GM18517 (cell line): Measurements from ENCODE around the gene ZBTB17.

Experiments used
- ATAC-seq: cut with Tn5 transposase; IDR thresholded peaks from one replicate; pipeline ENCODE4 v1.9.1; 2021; ENCODE audit warnings: mild to moderate bottlenecking, moderate library complexity; ENCODE audit not compliant: unreplicated experiment

ZBTB17 gene

DNA sequence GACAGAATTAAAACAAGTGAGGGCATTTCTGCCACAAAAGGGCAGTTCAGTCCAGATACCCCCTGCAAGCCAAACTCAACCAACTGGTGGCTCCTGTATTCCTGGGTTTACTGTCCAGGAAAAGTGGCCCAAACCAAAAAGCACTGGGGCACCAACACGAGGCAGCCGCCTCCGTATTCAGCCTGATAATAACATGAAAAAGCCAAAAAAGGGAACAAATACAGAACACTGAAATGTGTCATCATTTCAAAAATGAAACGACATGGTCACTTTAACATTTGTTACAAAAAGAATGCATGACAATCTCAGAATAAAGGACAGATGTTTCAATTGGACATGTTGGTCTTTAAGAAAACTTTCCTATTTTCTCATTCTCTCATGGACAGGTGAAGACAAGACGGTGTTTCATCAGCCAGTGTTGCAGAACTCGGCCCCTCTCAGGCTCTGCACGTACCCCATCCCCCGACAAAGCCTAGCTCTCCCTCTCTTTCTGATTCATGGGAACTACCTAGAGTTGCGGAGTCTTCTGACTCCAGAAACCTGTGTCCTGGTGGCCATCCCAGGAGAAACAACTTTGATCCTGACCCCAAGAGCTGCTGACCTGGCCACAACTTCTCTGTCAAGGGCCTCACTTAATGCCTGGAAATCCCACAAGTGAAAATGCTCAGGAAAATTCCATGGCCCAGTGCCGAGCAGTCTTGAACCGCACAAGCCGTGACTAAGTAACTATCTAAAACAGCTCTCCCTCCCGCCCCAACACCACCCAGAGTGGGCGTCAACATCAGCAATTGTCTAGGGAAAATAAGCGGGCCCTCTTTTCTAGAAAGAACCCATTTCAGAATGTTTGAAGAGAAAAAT, 27.1 kb downstream of the ZBTB17 start:
- no peak for ATAC-seq

GRCh38 chr1:15948091-15948591, 27.8 kb downstream of the ZBTB17 start:
- no peak for ATAC-seq

DNA sequence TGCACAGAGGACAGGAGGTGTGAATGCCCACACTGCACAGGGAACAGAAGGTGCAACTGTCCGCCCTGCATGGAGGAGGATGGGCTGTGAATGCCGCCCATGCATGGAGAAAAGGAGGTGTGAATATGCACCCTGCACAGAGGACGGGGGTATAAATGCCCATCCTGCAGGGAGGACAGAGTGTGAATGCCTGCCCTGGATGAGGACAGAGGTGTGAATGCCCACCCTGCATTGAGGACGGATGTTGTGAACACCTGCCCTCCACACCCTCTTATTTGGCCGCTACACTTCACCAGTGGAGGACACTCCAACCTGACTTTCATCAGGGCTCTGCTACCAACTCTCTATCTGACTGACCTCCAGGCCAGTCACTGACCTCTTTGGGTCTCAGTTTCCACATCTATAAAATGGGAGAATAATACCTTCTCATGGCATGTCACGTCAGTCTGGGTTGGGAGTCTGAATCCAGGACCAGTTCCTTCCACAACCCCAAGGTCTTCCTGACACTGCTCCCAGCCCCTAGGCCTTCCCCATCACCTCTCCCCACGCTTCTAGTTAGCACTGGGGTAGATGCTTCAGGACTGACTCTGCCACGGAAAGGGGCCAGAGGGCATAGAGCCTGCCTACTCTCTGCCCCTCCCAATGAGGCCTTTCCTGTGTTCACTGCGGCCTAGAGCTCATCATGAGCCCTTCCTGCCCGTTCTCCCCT, 28.4 kb downstream of the ZBTB17 start:
- no peak for ATAC-seq

DNA sequence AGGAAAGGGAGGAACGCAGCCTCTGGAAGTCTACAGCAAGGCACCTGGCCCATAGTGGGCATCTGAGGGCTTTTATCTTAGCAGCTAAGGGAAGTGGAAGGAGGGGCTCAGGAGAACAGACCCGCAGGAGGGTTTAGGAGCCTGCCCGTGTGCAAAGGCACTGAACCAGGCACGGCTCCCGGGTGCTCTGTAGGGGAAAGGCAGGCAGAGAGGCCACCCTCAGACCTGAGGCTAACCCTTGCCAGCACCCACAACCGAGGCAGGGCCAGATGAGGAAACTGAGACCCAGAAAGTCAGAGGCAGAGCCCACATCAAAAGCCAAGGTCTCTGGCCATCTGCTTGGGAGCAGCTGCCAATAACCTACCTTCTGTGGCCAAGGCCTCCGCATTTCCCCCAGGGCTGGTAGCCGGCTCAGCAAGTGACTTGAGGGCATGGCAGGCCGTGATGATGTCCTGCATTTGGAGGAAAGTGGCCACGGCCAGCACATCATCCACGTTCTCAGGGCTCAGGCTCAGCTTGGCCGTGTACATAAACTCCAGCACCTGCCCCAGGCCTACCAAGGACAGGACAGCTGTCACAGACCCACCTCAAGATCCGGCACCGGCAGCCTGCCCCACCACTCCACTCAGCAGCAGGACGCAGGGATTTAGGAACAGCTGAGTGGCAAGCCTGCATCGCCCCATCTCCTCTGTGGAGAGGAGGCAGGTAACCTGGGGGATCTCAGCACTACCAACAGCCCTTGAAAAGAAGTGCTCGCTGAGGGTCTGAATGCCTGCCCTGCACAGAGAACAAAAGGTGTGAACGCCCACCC, 29.1 kb downstream of the ZBTB17 start:
- ATAC-seq: no peak

DNA sequence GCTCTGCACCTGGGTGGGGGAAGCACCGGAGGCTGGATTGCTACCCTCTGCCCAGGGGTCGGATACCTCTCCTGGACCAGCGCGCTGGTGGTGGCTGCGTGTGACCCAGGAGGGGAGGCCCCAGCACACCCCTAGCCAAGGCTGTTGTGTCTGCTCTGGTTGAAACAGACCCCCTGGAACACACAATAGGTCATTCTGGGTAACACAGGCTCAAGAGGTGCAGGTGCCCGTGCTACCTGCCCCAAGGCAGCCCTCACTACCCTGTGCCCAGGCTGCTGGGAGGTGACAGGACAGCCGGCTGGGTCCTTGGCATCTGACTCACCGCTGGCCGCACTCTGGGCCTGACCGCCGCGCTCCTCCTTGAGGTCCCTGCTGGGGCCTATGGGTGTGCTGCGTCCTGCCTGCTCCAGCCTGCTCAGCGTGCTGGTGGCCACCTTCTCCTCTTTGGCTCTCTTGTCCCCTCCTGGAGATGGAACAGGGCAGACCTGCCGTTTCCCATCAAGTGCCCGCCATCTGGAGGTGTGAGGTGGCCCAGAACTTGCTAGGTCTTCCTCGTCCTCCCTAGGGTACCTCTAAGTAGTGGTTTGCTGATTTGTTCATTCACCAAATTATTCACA, 30.0 kb downstream of the ZBTB17 start:
- ATAC-seq: no peak

- no peak for ATAC-seq
Measured at GRCh38 chr1:15945011-15945831, 30.7 kb downstream of the ZBTB17 start.

- no peak for ATAC-seq
Measured at GRCh38 chr1:15944308-15945010, 31.4 kb downstream of the ZBTB17 start.

GRCh38 chr1:15943992-15944307, 32.0 kb downstream of the ZBTB17 start:
- ATAC-seq: no peak

GRCh38 chr1:15943328-15943991, 32.4 kb downstream of the ZBTB17 start:
- ATAC-seq: no peak

DNA sequence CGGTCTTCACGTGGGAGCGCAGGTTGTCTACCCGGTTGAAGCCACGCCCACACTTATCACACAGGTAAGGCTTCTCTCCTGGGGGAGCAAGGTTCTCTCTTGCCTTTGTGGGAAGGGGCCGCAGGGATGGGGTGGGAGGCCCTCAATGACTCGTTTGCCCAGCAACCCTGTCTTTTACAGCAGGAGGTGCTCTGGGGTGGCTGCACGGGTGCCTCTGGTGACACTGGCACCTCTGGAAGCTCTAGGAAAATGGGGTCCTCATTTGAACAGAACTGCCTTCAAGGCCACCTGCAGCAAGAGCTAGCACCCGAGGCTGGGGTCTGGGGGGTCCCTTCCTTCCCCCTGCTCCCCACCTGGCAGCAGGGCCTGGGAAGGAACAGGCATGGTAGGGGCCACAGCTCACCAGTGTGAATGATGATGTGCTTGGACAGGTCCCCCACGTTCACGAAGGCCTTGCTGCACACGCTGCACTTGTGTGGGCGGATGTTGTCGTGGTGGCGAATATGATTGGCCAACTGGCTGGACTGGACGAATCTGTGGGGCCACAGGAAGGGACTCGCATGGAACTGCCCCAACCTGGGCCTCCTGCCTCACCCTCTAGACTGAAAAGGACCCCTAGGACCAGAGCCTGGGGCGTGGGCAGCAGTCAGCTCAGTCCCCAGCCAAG, 33.1 kb downstream of the ZBTB17 start:
- ATAC-seq: no peak

GRCh38 chr1:15941899-15942660, 33.8 kb downstream of the ZBTB17 start:
- no peak for ATAC-seq

DNA sequence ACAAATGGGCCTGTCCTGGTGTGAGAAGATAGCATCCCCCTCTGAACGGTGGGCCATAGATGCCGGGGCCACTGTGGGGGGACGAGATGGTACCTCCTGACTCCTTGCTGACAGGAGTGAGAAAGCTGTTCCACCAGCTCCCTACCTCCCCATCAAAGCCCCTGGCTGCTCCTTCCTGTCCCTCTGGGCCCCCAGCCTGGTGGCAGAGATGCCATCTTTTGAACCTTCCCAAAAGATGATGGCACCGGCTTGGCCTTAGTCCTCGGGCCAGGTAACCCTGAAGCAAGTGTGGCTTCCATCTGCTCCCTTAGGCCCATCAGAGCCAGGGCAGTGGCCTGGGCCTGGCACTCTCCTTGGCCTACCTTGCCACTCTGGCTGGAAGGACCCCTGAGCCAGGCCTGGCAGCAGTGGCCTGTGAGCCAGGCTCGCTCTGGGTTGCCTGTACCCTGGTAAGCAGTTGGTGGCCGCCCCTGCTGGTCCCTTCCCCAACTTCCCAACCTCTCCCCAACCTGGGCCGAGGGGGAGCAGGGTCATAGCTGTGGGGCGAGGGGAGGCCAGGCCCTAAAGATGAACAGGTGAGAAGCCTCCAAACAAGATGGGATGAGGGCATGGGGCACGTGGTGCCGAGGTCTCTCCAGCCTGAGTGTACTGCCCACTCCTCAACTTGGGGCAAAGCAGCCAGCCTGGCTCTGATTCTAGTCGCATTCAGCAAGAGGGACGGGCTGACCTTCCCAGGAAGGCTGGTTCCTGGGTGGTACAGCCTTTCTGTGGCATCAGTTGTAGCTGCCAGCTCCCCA, 34.7 kb downstream of the ZBTB17 start:
- ATAC-seq: no peak

DNA sequence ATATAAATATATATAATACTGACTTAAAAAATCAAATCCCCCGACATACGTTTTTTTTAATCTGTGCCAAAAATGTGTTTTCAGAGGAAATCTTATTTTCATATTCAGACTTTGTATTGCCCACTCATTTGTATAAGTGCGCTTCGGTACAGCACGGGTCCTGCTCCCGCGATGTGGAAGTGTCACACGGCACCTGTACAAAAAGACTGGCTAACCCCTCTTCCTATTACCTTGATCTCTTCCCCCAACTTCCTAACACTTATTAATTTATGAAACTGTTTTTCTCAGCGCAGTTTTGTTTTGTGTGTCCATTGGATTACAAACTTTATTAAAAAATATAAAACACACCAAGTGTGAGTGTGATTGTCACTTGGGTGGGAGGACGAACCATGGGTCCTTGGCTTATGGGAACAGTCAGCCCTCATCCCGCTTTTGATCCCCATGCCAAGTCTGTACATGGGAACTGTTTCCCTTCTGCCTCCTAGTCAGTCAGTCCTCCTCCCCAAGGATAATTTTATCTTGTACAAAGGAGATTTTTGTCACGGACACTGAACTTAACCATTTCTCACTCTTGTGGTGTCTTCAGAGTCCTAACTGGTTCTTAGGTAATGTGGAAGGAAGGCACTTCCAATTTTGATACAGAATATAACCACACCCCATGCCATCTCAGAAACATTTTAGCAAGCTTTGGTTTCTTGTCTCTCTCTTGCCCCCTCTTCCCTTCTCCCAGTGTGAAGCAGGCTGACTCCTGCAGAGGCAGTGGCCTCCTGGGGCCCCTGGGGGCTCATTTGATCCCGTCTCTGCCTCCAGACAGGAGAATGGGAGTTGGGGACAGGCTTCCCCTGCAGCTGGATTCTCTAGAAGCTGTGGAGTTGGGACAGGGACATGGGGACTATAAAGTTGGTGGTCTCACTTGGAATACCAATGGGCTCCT, 35.5 kb downstream of the ZBTB17 start:
- no peak for ATAC-seq

DNA sequence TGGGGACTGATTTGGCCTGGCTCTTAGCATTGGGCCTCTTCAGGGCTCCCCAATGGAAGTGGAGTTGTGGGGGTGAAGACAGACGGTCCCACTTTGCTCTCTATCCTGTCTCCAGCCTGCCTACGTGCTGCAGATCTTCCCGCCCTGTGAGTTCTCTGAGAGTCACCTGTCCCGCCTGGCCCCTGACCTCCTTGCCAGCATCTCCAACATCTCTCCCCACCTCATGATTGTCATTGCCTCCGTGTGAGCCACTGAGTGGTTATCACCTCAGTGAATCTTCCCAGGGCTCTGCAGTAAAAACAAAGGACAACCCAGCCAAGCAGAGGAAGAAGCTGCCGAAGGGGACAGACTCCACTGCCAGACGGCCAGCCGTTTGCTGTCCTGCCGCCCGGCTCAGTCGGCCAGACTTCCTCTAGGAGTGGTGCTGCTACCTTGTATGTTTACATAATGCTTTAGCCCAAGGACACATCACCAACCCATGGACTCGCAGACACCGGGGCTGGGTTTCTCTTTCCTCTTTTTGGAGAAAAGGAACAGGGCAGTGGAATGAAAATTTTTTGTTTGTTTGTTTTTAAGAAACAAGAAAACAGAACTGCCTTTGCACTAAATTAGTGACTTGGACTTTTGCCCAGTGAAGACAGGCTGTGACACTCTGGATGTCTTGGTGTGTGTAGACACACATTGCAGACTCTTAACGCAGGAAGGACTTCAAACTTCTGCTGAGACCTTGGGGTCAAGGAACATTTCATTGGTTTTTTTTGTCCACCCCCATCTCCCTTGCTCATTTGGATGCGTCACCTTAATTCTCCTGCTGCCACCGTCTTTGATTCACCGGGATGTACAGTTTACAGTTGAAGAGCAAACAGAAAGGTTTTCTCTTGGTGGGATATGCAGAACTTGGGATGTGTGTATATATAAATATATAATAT, 36.5 kb downstream of the ZBTB17 start:
- ATAC-seq: no peak
